Measurements from ENCODE around the gene TMPRSS9.

TMPRSS9 gene

DNA sequence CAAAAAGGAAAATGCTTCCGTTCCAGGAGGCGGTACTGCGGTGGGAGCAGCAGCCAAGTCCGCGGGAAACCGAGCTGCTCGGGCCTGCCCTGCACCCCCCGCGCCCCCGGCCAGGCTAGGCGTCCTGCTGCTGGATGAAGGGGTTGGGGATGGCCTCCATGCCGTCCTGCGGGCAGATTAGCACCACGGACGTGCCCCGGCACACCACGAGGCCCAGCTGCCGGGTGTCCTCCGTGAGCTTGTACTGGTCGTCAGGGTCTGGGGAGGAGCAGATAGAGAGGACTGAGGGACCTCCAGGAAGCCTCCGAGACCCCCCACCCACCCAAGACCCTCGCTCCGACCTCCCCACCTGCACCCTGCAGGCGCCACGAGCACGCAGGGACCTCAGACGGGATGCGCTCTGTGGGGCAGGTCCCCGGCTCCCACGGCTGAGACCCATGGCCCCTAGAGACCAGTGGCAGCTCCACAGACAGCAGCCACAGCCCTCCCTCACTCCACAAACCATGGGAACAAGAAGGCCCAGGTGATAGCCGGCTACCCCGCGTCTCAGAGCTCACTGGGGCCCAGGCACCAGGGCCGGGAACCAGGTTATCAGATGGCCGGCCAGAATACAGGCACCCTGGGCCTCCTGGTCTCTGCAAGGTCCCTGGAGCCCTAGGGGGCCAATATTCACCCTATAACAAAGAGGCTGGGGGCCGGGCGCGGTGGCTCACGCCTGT is 38.3 kb upstream of the TMPRSS9 start:
- Histone ChIP-seq H2AK5ac (ENCODE audit: low read depth, low read length) (no peak overlapping the region), H3K18ac (ENCODE audit: low read length) (no peak overlapping the region), H3K4me2 (ENCODE audit: insufficient read depth, low read length, poor library complexity, severe bottlenecking) (no peak overlapping the region), H3K27ac (replicated peaks; ENCODE audit: low read length) (no peak overlapping the region), H3K9ac (ENCODE audit: low read depth, low read length, poor library complexity) (peak overlapping the region; percentile 60), H4K8ac (ENCODE audit: low read depth, low read length) (no peak overlapping the region), H3K36me3 (replicated peaks in 1 of 2; ENCODE audit: control insufficient read depth in 2 of 2, insufficient read depth in 2 of 2, low read length in 2 of 2) (peaks cover 18 to 52% of the 10 kb centered on the region in 2 donors), H2BK120ac (ENCODE audit: low read depth, low read length) (no peak overlapping the region), H2AFZ (ENCODE audit: low read length) (no peak overlapping the region), H2BK15ac (ENCODE audit: low read length) (no peak overlapping the region), H3K79me1 (ENCODE audit: low read depth, low read length) (peaks cover 15% of the 10 kb centered on the region), H2BK5ac (ENCODE audit: low read length) (no peak overlapping the region), H2BK12ac (ENCODE audit: low read length) (no peak overlapping the region), H3K4me1 (ENCODE audit: control insufficient read depth in 2 of 2, insufficient read depth in 1 of 2, low read depth in 1 of 2, low read length in 2 of 2) (peaks cover 0 to 5% of the 10 kb centered on the region in 2 donors), H3K9me3 (replicated peaks in 1 of 2; ENCODE audit: control insufficient read depth in 2 of 2, insufficient read depth in 1 of 2, low read depth in 1 of 2, low read length in 2 of 2) (no peaks in the 10 kb centered on the region), H4K91ac (ENCODE audit: low read depth, low read length, poor library complexity) (no peak overlapping the region), H3K27me3 (ENCODE audit: control insufficient read depth in 3 of 3, insufficient read depth in 3 of 3, low read depth in 1 of 3, low read length in 3 of 3) (no peaks in the 10 kb centered on the region), H3K14ac (ENCODE audit: low read length) (no peak overlapping the region), H3K4me3 (ENCODE audit: low read length in 2 of 2) (no peak overlapping the region), H3K4ac (ENCODE audit: low read length) (no peak overlapping the region), H3K23ac (ENCODE audit: low read depth, low read length, poor library complexity) (no peak overlapping the region)
- DNase-seq (ENCODE audit: low spot score), result no peak
- WGBS, 2 donors (ENCODE audit: extremely low coverage in 2 of 2, insufficient read length in 2 of 2, insufficient replicate concordance in 1 of 2), result no CpG with 5 or more reads among the region's 39 CpGs

- no peak for DNase-seq (ENCODE audit: low spot score)
- Histone ChIP-seq H4K91ac (ENCODE audit: low read depth, low read length, poor library complexity) (no peak overlapping the region), H3K18ac (ENCODE audit: low read length) (no peak overlapping the region), H3K23ac (ENCODE audit: low read depth, low read length, poor library complexity) (no peak overlapping the region), H3K27me3 (ENCODE audit: control insufficient read depth in 3 of 3, insufficient read depth in 3 of 3, low read depth in 1 of 3, low read length in 3 of 3) (no peaks in the 10 kb centered on the region), H3K4me2 (ENCODE audit: insufficient read depth, low read length, poor library complexity, severe bottlenecking) (no peak overlapping the region), H2BK15ac (ENCODE audit: low read length) (no peak overlapping the region), H2AK5ac (ENCODE audit: low read depth, low read length) (no peak overlapping the region), H3K79me1 (ENCODE audit: low read depth, low read length) (peaks cover 14% of the 10 kb centered on the region), H3K14ac (ENCODE audit: low read length) (no peak overlapping the region), H2BK12ac (ENCODE audit: low read length) (no peak overlapping the region), H2BK120ac (ENCODE audit: low read depth, low read length) (no peak overlapping the region), H2BK5ac (ENCODE audit: low read length) (no peak overlapping the region), H3K9me3 (replicated peaks in 1 of 2; ENCODE audit: control insufficient read depth in 2 of 2, insufficient read depth in 1 of 2, low read depth in 1 of 2, low read length in 2 of 2) (no peaks in the 10 kb centered on the region), H3K4ac (ENCODE audit: low read length) (no peak overlapping the region), H3K27ac (replicated peaks; ENCODE audit: low read length) (no peak overlapping the region), H2AFZ (ENCODE audit: low read length) (no peak overlapping the region), H3K9ac (ENCODE audit: low read depth, low read length, poor library complexity) (no peak overlapping the region), H3K4me3 (ENCODE audit: low read length in 2 of 2) (no peak overlapping the region), H3K36me3 (replicated peaks in 1 of 2; ENCODE audit: control insufficient read depth in 2 of 2, insufficient read depth in 2 of 2, low read length in 2 of 2) (peaks cover 18 to 56% of the 10 kb centered on the region in 2 donors), H4K8ac (ENCODE audit: low read depth, low read length) (no peak overlapping the region), H3K4me1 (ENCODE audit: control insufficient read depth in 2 of 2, insufficient read depth in 1 of 2, low read depth in 1 of 2, low read length in 2 of 2) (peaks cover 3 to 4% of the 10 kb centered on the region in 2 donors)
- WGBS, 2 donors (ENCODE audit: extremely low coverage in 2 of 2, insufficient read length in 2 of 2, insufficient replicate concordance in 1 of 2), result no CpG with 5 or more reads among the region's 19 CpGs
Observed at GRCh38 chr19:2323707-2324106, 36.4 kb upstream of the TMPRSS9 start.

DNA sequence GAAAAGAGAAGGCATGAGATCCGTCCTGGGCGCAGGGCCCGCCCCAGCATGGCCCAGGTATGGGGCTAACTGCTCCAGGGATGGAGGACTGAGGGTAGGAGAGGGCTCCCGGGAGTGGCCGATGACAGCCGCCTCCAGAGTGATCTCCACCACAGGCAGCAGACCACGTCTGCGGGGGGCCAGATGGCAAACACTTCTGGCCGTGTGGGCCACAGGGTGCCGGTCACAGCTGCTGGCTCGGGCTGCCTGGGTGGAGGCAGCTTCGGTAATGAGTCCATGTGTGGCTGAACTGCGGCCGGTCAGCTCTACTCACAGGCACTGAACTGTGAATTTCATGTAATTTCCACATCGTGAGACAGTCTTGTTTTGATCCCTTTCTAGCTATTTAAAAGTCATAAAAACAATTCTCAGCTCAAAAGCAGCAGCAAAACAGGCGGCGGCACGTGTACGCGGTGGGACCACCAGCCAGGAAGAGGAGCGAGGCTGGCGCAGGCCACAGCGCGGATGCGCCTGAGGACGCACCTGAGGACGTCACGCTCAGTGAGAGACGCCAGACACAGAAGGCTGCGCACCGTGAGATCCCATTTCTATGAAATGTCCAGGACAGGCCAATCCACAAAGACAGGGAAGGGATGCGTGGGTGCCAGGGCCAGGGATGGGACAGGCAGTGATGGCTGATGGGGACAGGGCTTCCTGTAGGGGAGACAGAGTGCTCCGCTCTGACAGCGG is 35.7 kb upstream of the TMPRSS9 start:
- H3K9me3 ChIP-seq (replicated peaks in 1 of 2; ENCODE audit: control insufficient read depth in 2 of 2, insufficient read depth in 1 of 2, low read depth in 1 of 2, low read length in 2 of 2), result no peaks in the 10 kb centered on the region

GRCh38 chr19:2325281-2326046 is 34.6 kb upstream of the TMPRSS9 start:
- no peak overlapping the region for H3K27ac ChIP-seq (replicated peaks; ENCODE audit: low read length)
- H4K91ac ChIP-seq (ENCODE audit: low read depth, low read length, poor library complexity), result no peak overlapping the region
- no peak overlapping the region for H3K23ac ChIP-seq (ENCODE audit: low read depth, low read length, poor library complexity)
- H3K36me3 ChIP-seq (replicated peaks in 1 of 2; ENCODE audit: control insufficient read depth in 2 of 2, insufficient read depth in 2 of 2, low read length in 2 of 2), result peaks cover 18 to 56% of the 10 kb centered on the region in 2 donors
- peak overlapping the region; percentile 21 for H3K14ac ChIP-seq (ENCODE audit: low read length)
- H4K8ac ChIP-seq (ENCODE audit: low read depth, low read length), result no peak overlapping the region
- no peak overlapping the region for H2BK15ac ChIP-seq (ENCODE audit: low read length)
- H3K9ac ChIP-seq (ENCODE audit: low read depth, low read length, poor library complexity), result no peak overlapping the region
- no peak overlapping the region for H2AFZ ChIP-seq (ENCODE audit: low read length)
- no peaks in the 10 kb centered on the region for H3K27me3 ChIP-seq (ENCODE audit: control insufficient read depth in 3 of 3, insufficient read depth in 3 of 3, low read depth in 1 of 3, low read length in 3 of 3)
- no peak overlapping the region for H3K4me2 ChIP-seq (ENCODE audit: insufficient read depth, low read length, poor library complexity, severe bottlenecking)
- no peak overlapping the region for H2BK120ac ChIP-seq (ENCODE audit: low read depth, low read length)
- no peak overlapping the region for H3K18ac ChIP-seq (ENCODE audit: low read length)
- H2AK5ac ChIP-seq (ENCODE audit: low read depth, low read length), result no peak overlapping the region
- H3K4me3 ChIP-seq (ENCODE audit: low read length in 2 of 2), result no peak overlapping the region
- DNase-seq (ENCODE audit: low spot score), result no peak
- H3K4me1 ChIP-seq (ENCODE audit: control insufficient read depth in 2 of 2, insufficient read depth in 1 of 2, low read depth in 1 of 2, low read length in 2 of 2), result peaks cover 7 to 10% of the 10 kb centered on the region in 2 donors
- H2BK12ac ChIP-seq (ENCODE audit: low read length), result no peak overlapping the region
- H3K79me1 ChIP-seq (ENCODE audit: low read depth, low read length), result peaks cover 20% of the 10 kb centered on the region
- H2BK5ac ChIP-seq (ENCODE audit: low read length), result no peak overlapping the region
- H3K4ac ChIP-seq (ENCODE audit: low read length), result no peak overlapping the region
- no CpG with 5 or more reads among the region's 29 CpGs for WGBS, 2 donors (ENCODE audit: extremely low coverage in 2 of 2, insufficient read length in 2 of 2, insufficient replicate concordance in 1 of 2)
- no peaks in the 10 kb centered on the region for H3K9me3 ChIP-seq (replicated peaks in 1 of 2; ENCODE audit: control insufficient read depth in 2 of 2, insufficient read depth in 1 of 2, low read depth in 1 of 2, low read length in 2 of 2)

More for the DNA sequence above, 35.7 kb upstream of the TMPRSS9 start:
- no peak for DNase-seq (ENCODE audit: low spot score)
- Histone ChIP-seq H2AFZ (ENCODE audit: low read length) (no peak overlapping the region), H3K27me3 (ENCODE audit: control insufficient read depth in 3 of 3, insufficient read depth in 3 of 3, low read depth in 1 of 3, low read length in 3 of 3) (no peaks in the 10 kb centered on the region), H2BK12ac (ENCODE audit: low read length) (peak overlapping the region; percentile 90), H3K18ac (ENCODE audit: low read length) (no peak overlapping the region), H3K4me1 (ENCODE audit: control insufficient read depth in 2 of 2, insufficient read depth in 1 of 2, low read depth in 1 of 2, low read length in 2 of 2) (peaks cover 4 to 5% of the 10 kb centered on the region in 2 donors), H4K8ac (ENCODE audit: low read depth, low read length) (no peak overlapping the region), H3K23ac (ENCODE audit: low read depth, low read length, poor library complexity) (peak overlapping the region; percentile 55), H2BK15ac (ENCODE audit: low read length) (no peak overlapping the region), H3K4me2 (ENCODE audit: insufficient read depth, low read length, poor library complexity, severe bottlenecking) (no peak overlapping the region), H3K4me3 (ENCODE audit: low read length in 2 of 2) (no peak overlapping the region), H4K91ac (ENCODE audit: low read depth, low read length, poor library complexity) (no peak overlapping the region), H3K36me3 (replicated peaks in 1 of 2; ENCODE audit: control insufficient read depth in 2 of 2, insufficient read depth in 2 of 2, low read length in 2 of 2) (peaks cover 18 to 56% of the 10 kb centered on the region in 2 donors), H3K27ac (replicated peaks; ENCODE audit: low read length) (no peak overlapping the region), H3K79me1 (ENCODE audit: low read depth, low read length) (peaks cover 20% of the 10 kb centered on the region), H3K9ac (ENCODE audit: low read depth, low read length, poor library complexity) (peak overlapping the region; percentile 70), H2BK5ac (ENCODE audit: low read length) (no peak overlapping the region), H2BK120ac (ENCODE audit: low read depth, low read length) (no peak overlapping the region), H3K4ac (ENCODE audit: low read length) (no peak overlapping the region), H2AK5ac (ENCODE audit: low read depth, low read length) (no peak overlapping the region), H3K14ac (ENCODE audit: low read length) (no peak overlapping the region)
- WGBS, 2 donors (ENCODE audit: extremely low coverage in 2 of 2, insufficient read length in 2 of 2, insufficient replicate concordance in 1 of 2), result no CpG with 5 or more reads among the region's 34 CpGs
